Measurements from ENCODE around the gene TRAPPC14. TPM values are rescaled to one million over a fixed set of nuclear protein-coding genes. Genes with fewer than 3 reads are reported as not detected.

The TRAPPC14 gene
- polyA plus RNA-seq, 1 of the 3 experiments (the other 2 are of a cell fraction) = 13.9 TPM

DNA sequence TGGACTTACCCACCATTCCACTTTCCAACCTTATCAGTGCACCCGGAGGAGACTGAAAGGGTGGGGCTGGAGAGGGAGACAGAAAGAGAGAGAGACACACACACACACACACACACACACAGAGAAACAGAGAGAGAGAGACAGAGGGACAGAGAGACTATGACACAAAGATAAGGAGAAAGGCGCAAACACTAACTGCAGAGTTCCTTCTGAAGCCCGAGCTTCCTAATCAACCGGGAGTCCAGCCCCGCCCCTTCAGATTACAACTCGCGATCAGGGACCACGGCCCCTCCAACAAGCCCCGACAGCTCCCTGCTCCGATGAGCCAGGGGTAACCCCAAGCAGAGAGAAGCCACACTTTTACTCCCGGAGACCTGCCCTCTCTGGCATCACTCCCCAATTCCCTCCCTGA lies 9.4 kb upstream of the TRAPPC14 start:
- Histone ChIP-seq H3K27me3 (ENCODE audit: insufficient read depth) (no peaks in the 10 kb centered on the region), H3F3A (replicated peaks; ENCODE audit: insufficient read depth) (peaks cover 18% of the 10 kb centered on the region), H3K79me2 (ENCODE audit: insufficient read depth) (no peaks in the 10 kb centered on the region), H3K4me1 (ENCODE audit: control insufficient read depth in 1 of 2, insufficient read depth in 2 of 2, low read depth in 1 of 2, low read length in 1 of 2) (peaks cover 0 to 18% of the 10 kb centered on the region in 2 experiments; a peak in 1 of 4 replicates), H3K9me3 (no peaks in the 10 kb centered on the region), H2AFZ (ENCODE audit: low read depth) (peak overlapping the region; percentile 82), H3K9ac (peak overlapping the region; percentile 26; the same call in 1 of the 2 replicates), H3K36me3 (replicated peaks in 1 of 2; ENCODE audit: control insufficient read depth in 1 of 2, insufficient read depth in 2 of 2, low read length in 1 of 2) (peaks cover 0 to 2% of the 10 kb centered on the region in 2 experiments), H3K4me3 (ENCODE audit: low read depth in 2 of 2, low read length in 1 of 2) (peak overlapping the region; percentile 36 to 41), H3K27ac (ENCODE audit: low read depth in 2 of 2, low read length in 1 of 2) (no peak overlapping the region), H4K20me1 (ENCODE audit: insufficient read depth) (no peaks in the 10 kb centered on the region), H3K9me2 (no peaks in the 10 kb centered on the region), H3K4me2 (peak overlapping the region; percentile 71)
- CTCF ChIA-PET = interaction anchor here (0.8 to 4.0 kb wide), 7 partner anchors 8 to 240 kb away, joined by 3 to 39 read pairs (median 3); no protein-coding TSS in a partner anchor
- POLR2A ChIA-PET = interaction anchor here (0.7 to 1.5 kb wide), 4 partner anchors 9 to 22 kb away, joined by 3 to 7 read pairs (median 4); partner anchors contain the start of genes LAMTOR4 and TRAPPC14
- 23% methylated on average over 11 of the region's 11 CpGs for WGBS (ENCODE audit: low lambda C conversion rate)
- TF ChIP-seq RXRA (IDR thresholded peaks at IDR 0.05; ENCODE audit: borderline replicate concordance, low read depth) (no peak), CHD2 (IDR thresholded peaks at IDR 0.05; ENCODE audit: low read length, partially characterized antibody) (no peak), NFIC (IDR thresholded peaks at IDR 0.05; ENCODE audit: borderline replicate concordance) (no peak), POLR2AphosphoS5 (IDR thresholded peaks at IDR 0.05; ENCODE audit: low read depth, low read length) (no peak), SMC3 (IDR thresholded peaks at IDR 0.05; ENCODE audit: low read depth, low read length) (no peak), NRF1 (IDR thresholded peaks at IDR 0.05; ENCODE audit: low read depth, low read length) (no peak), FOXM1 (IDR thresholded peaks at IDR 0.05; ENCODE audit: low read depth) (no peak), MXI1 (IDR thresholded peaks at IDR 0.05; ENCODE audit: low read depth, low read length) (no peak), RAD21 (IDR thresholded peaks at IDR 0.05; ENCODE audit: low read length) (no peak), FOSL2 (IDR thresholded peaks at IDR 0.05; ENCODE audit: borderline replicate concordance, low read depth) (no peak)
- TF ChIP-seq, protein P1, sequence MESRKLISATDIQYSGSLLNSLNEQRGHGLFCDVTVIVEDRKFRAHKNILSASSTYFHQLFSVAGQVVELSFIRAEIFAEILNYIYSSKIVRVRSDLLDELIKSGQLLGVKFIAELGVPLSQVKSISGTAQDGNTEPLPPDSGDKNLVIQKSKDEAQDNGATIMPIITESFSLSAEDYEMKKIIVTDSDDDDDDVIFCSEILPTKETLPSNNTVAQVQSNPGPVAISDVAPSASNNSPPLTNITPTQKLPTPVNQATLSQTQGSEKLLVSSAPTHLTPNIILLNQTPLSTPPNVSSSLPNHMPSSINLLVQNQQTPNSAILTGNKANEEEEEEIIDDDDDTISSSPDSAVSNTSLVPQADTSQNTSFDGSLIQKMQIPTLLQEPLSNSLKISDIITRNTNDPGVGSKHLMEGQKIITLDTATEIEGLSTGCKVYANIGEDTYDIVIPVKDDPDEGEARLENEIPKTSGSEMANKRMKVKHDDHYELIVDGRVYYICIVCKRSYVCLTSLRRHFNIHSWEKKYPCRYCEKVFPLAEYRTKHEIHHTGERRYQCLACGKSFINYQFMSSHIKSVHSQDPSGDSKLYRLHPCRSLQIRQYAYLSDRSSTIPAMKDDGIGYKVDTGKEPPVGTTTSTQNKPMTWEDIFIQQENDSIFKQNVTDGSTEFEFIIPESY (IDR thresholded peaks at IDR 0.05; ENCODE audit: borderline replicate concordance, low read depth) = no peak
- DNase-seq = peak; percentile 69

DNA sequence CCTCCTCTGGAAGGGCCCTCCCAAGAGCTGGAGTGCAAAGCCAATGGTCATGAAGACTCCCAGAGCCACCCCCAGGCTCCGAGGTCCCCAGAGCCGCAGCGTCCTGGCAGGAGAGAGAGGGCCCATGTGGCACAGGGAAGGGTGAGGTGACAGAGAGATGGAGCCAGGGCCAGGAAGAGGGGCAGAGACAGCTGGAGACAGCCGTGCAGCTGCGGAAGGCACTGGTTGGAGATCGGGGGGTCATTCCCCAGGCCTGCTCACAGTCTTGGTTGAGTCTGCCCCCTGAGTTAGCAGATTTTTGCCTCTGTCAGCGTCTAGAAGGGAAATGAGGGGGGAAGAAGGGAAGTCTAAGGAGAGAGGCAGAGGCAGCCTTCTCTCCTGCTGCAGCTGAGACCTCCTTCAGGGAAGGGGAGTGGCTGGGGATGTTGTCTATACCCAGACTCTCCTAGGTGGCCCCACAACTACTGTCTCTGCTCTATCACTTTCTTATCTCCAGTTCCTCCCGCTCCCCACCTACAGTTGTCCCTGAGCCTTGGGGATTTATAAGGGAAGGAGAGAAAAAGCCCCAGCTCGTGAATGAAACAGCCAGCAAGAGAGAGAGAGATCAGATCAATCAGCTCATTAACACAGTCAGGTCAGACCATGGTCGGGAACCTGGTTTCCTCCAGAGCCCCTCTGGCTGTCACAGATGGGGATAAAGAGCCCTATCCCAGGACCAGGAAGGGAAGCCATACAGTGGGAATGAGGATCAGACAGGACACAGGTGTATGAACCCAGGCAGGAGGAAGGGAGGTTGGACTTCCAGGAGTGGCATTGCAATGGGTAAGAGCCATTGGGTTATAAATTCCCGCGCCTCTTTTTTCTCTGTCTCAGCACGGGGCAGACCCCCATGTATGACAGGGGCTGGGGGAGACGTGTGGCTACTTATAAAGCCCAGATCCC lies 8.7 kb upstream of the TRAPPC14 start:
- 66% methylated on average over 14 of the region's 14 CpGs for whole genome bisulfite sequencing (ENCODE audit: low lambda C conversion rate)
- peak; percentile 70 for DNase-seq
- Histone ChIP-seq H3K9me2 (no peaks in the 10 kb centered on the region), H3K36me3 (replicated peaks in 1 of 2; ENCODE audit: control insufficient read depth in 1 of 2, insufficient read depth in 2 of 2, low read length in 1 of 2) (no peaks in the 10 kb centered on the region), H4K20me1 (ENCODE audit: insufficient read depth) (no peaks in the 10 kb centered on the region), H3F3A (replicated peaks; ENCODE audit: insufficient read depth) (peaks cover 18% of the 10 kb centered on the region), H3K4me2 (peak overlapping the region; percentile 71), H3K79me2 (ENCODE audit: insufficient read depth) (no peaks in the 10 kb centered on the region), H3K9me3 (no peaks in the 10 kb centered on the region), H3K4me3 (ENCODE audit: low read depth in 2 of 2, low read length in 1 of 2) (peak overlapping the region; percentile 36 to 41; a peak in 3 of 4 replicates), H3K27ac (ENCODE audit: low read depth in 2 of 2, low read length in 1 of 2) (no peak overlapping the region), H3K27me3 (ENCODE audit: insufficient read depth) (no peaks in the 10 kb centered on the region), H3K4me1 (ENCODE audit: control insufficient read depth in 1 of 2, insufficient read depth in 2 of 2, low read depth in 1 of 2, low read length in 1 of 2) (peaks cover 0 to 18% of the 10 kb centered on the region in 2 experiments; a peak in 1 of 4 replicates), H2AFZ (ENCODE audit: low read depth) (0 out of 2 replicates have a peak overlapping the region, but pooled peaks have one; percentile 82), H3K9ac (no peak overlapping the region)
- ChIA-PET CTCF (interaction anchor here (0.8 to 4.0 kb wide), 8 partner anchors 8 to 240 kb away, joined by 3 to 39 read pairs (median 3); no protein-coding TSS in a partner anchor), POLR2A (interaction anchor here (0.5 to 2.0 kb wide), 8 partner anchors 9 to 38 kb away, joined by 3 to 7 read pairs (median 4); partner anchors contain the start of gene LAMTOR4)
- TF ChIP-seq SIN3A (IDR thresholded peaks at IDR 0.05; ENCODE audit: borderline replicate concordance, low read depth, low read length) = no peak
- no peak for TF ChIP-seq EZH2phosphoT487 (IDR thresholded peaks at IDR 0.05; ENCODE audit: borderline replicate concordance, low read depth)
- TF ChIP-seq, protein P2, sequence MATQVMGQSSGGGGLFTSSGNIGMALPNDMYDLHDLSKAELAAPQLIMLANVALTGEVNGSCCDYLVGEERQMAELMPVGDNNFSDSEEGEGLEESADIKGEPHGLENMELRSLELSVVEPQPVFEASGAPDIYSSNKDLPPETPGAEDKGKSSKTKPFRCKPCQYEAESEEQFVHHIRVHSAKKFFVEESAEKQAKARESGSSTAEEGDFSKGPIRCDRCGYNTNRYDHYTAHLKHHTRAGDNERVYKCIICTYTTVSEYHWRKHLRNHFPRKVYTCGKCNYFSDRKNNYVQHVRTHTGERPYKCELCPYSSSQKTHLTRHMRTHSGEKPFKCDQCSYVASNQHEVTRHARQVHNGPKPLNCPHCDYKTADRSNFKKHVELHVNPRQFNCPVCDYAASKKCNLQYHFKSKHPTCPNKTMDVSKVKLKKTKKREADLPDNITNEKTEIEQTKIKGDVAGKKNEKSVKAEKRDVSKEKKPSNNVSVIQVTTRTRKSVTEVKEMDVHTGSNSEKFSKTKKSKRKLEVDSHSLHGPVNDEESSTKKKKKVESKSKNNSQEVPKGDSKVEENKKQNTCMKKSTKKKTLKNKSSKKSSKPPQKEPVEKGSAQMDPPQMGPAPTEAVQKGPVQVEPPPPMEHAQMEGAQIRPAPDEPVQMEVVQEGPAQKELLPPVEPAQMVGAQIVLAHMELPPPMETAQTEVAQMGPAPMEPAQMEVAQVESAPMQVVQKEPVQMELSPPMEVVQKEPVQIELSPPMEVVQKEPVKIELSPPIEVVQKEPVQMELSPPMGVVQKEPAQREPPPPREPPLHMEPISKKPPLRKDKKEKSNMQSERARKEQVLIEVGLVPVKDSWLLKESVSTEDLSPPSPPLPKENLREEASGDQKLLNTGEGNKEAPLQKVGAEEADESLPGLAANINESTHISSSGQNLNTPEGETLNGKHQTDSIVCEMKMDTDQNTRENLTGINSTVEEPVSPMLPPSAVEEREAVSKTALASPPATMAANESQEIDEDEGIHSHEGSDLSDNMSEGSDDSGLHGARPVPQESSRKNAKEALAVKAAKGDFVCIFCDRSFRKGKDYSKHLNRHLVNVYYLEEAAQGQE (IDR thresholded peaks at IDR 0.05; ENCODE audit: low read depth, low read length) = no peak
- no peak for TF ChIP-seq SMC3 (IDR thresholded peaks at IDR 0.05; ENCODE audit: low read depth, low read length)
- no peak for TF ChIP-seq TCF12 (IDR thresholded peaks at IDR 0.05)
- no peak for TF ChIP-seq GABPA (IDR thresholded peaks at IDR 0.05; ENCODE audit: low read depth)
- TF ChIP-seq, protein P3, sequence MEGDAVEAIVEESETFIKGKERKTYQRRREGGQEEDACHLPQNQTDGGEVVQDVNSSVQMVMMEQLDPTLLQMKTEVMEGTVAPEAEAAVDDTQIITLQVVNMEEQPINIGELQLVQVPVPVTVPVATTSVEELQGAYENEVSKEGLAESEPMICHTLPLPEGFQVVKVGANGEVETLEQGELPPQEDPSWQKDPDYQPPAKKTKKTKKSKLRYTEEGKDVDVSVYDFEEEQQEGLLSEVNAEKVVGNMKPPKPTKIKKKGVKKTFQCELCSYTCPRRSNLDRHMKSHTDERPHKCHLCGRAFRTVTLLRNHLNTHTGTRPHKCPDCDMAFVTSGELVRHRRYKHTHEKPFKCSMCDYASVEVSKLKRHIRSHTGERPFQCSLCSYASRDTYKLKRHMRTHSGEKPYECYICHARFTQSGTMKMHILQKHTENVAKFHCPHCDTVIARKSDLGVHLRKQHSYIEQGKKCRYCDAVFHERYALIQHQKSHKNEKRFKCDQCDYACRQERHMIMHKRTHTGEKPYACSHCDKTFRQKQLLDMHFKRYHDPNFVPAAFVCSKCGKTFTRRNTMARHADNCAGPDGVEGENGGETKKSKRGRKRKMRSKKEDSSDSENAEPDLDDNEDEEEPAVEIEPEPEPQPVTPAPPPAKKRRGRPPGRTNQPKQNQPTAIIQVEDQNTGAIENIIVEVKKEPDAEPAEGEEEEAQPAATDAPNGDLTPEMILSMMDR (IDR thresholded peaks at IDR 0.05) = no peak
- TF ChIP-seq MEF2A (IDR thresholded peaks at IDR 0.05; ENCODE audit: borderline replicate concordance, low read depth) = no peak
- TF ChIP-seq RAD21 (IDR thresholded peaks at IDR 0.05; ENCODE audit: low read length) = no peak
- TF ChIP-seq MXI1 (IDR thresholded peaks at IDR 0.05; ENCODE audit: low read depth, low read length) = no peak
